ENCODE results near the gene CEP43.

- no peak for TF ChIP-seq CTCF (IDR thresholded peaks at IDR 0.05; ENCODE audit: low read length)
- no peak for TF ChIP-seq EZH2 (IDR thresholded peaks at IDR 0.05; ENCODE audit: borderline replicate concordance, low read length)
These were observed 43.9 kb upstream of the CEP43 start for GRCh38 chr6:166955121-166955864.

Data from OCI-LY1 (cell line).